ENCODE data around the gene MACROD1. TPM values are rescaled to one million over a fixed set of nuclear protein-coding genes. Genes with fewer than 3 reads are reported as not detected.
A peak's percentile ranks its signal among the peaks of the same experiment; 100 is the strongest.

MACROD1 gene
- total and polyA plus RNA-seq, 9 of the 15 experiments (the other 6 are each of a cell fraction or from before 2014, with no cell fraction given) = 1.1 to 60.0 (median 26.4) TPM

GRCh38 chr11:63986156-63986931, 179.6 kb downstream of the MACROD1 start, which contains the start of gene OTUB1 (continued):
- TF ChIP-seq SREBF1 (IDR thresholded peaks at IDR 0.05; ENCODE audit: borderline replicate concordance, low read depth, low read length) (no peak), NCOA2 (IDR thresholded peaks at IDR 0.05; ENCODE audit: partially characterized antibody in 2 of 2) (no peak), ZFP30 (CRISPR knock-in tag; IDR thresholded peaks at IDR 0.05; ENCODE audit: borderline replicate concordance) (no peak), PRPF4 (IDR thresholded peaks at IDR 0.05; ENCODE audit: insufficient read depth, low read depth, low read length, poor library complexity, severe bottlenecking) (no peak), ZNF445 (CRISPR knock-in tag; IDR thresholded peaks at IDR 0.05; ENCODE audit: low read depth) (no peak), TAF15 (IDR thresholded peaks at IDR 0.05; ENCODE audit: low read depth, low read length) (no peak), ETV5 (CRISPR knock-in tag; IDR thresholded peaks at IDR 0.05; ENCODE audit: low read depth) (no peak; the same call in 1 of the 2 replicates), POLR3G (IDR thresholded peaks at IDR 0.05; ENCODE audit: extremely low read depth, insufficient read length, insufficient replicate concordance) (no peak), ZNF224 (CRISPR knock-in tag; IDR thresholded peaks at IDR 0.05) (no peak), PCBP2 (IDR thresholded peaks at IDR 0.05; ENCODE audit: low read depth, low read length, poor library complexity, severe bottlenecking) (no peak), USF1 (CRISPR knock-in tag; IDR thresholded peaks at IDR 0.05) (no peak), ELK3 (CRISPR knock-in tag; IDR thresholded peaks at IDR 0.05) (no peak), RBM39 (optimal IDR thresholded peaks at IDR 0.05; ENCODE audit: low read depth, low read length) (no peak), ZNF740 (CRISPR knock-in tag; IDR thresholded peaks at IDR 0.05) (no peak), ZNF740 (tag; IDR thresholded peaks at IDR 0.05) (no peak), PHF21A (IDR thresholded peaks at IDR 0.05; ENCODE audit: borderline replicate concordance, low read depth) (no peak), DLX4 (CRISPR knock-in tag; IDR thresholded peaks at IDR 0.05) (no peak), MAFG (tag; conservative IDR thresholded peaks at IDR 0.05) (no peak), ZNF707 (CRISPR knock-in tag; conservative IDR thresholded peaks at IDR 0.05) (no peak), ZNF778 (CRISPR knock-in tag; IDR thresholded peaks at IDR 0.05) (no peak), BMI1 (IDR thresholded peaks at IDR 0.05; ENCODE audit: low read length) (peak; percentile 89), SMARCC2 (IDR thresholded peaks at IDR 0.05; ENCODE audit: low read depth) (no peak), ARNT (IDR thresholded peaks at IDR 0.05) (no peak), SREBF2 (CRISPR knock-in tag; IDR thresholded peaks at IDR 0.05) (no peak), HOXB6 (CRISPR knock-in tag; IDR thresholded peaks at IDR 0.05; ENCODE audit: borderline replicate concordance) (no peak), ZNF561 (CRISPR knock-in tag; conservative IDR thresholded peaks at IDR 0.05) (no peak), NCOA4 (IDR thresholded peaks at IDR 0.05; ENCODE audit: partially characterized antibody) (no peak)
